ENCODE data around the gene SLC19A1. TPM values are rescaled to one million over a fixed set of nuclear protein-coding genes. Genes with fewer than 3 reads are reported as not detected.

SLC19A1 gene
- 36.5 TPM for polyA plus RNA-seq (2012; ENCODE audit: insufficient read depth, insufficient read length)

DNA sequence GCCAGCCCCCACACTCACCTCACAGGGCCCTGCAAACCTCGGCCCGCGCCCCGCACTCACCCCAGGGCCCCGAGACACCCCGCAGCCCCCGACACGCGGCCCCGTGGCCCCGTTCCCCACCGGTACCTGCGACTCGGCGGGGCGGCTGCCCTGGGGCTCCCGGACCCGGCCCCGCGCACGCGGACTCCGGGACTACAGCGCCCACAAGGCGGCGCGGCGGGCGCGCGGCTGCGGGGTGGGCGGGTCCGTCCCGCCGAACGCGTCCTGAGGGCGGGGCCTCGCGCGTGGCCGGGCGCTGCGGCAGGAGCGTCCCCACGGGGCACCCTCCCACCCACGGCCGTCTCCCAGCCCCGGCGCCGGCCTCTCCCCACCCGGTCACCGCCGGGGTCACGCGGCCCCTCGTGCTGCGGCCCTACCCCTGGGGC lies at the start of gene SLC19A1:
TSS of gene SLC19A1 (minus strand) at position 199 of the 425 bp plus-strand sequence. CDS start 4,481 bp downstream, outside the sequence.
- peak within 1 kb of the TSS; percentile 89 for H3K4me3 ChIP-seq (ENCODE audit: low read length)
- peak; percentile 45 for DNase-seq (ENCODE audit: low read depth, low spot score)

GRCh38 chr21:45591619-45592207 lies 49.5 kb upstream of the SLC19A1 start:
- no peak overlapping the region for H3K4me3 ChIP-seq (ENCODE audit: low read length)
- DNase-seq (ENCODE audit: low read depth, low spot score), result no peak

DNA sequence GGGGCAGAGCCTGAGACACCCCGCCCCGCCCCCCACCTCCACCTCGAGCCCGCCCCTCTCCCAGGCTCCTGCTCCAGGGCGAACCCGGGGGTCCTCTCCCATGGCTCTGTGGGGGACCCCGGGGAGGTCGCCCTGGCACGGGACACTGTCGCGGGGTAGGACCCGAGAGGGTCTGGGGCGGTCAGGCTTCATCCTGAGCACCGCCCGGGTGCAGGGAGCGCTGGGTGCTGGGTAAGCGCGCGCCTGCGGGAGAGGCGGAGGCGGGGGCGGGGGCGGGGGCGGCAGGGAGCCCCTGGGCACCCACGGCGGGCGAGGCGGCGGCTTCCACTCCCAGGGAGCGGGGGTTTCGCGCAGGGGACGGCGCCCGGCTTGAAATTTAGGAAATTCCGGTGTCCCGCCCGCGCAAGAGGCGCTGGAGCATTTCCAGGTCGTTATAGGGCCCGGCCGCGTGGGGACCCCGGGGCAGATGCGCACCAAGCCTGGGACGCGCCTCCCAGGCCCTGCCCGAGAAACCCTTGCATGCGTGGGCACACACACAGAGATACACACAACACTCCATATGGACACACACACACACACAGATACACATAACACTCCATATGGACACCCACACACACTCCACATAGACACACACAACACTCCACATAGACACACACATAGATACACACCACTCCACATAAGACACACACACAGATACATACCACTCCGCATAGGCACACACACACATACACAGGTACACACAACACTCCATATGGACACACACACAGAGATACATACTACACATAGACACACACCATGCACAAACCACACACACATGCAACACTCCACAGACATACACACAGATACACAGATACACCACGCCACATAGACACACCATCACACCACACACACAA lies 48.7 kb upstream of the SLC19A1 start:
- no peak for DNase-seq (ENCODE audit: low read depth, low spot score)
- no peak overlapping the region for H3K4me3 ChIP-seq (ENCODE audit: low read length)

GRCh38 chr21:45590246-45590725 lies 48.0 kb upstream of the SLC19A1 start:
- no peak overlapping the region for H3K4me3 ChIP-seq (ENCODE audit: low read length)
- no peak for DNase-seq (ENCODE audit: low read depth, low spot score)

GRCh38 chr21:45589686-45590245 lies 47.5 kb upstream of the SLC19A1 start:
- no peak overlapping the region for H3K4me3 ChIP-seq (ENCODE audit: low read length)
- DNase-seq (ENCODE audit: low read depth, low spot score), result no peak

DNA sequence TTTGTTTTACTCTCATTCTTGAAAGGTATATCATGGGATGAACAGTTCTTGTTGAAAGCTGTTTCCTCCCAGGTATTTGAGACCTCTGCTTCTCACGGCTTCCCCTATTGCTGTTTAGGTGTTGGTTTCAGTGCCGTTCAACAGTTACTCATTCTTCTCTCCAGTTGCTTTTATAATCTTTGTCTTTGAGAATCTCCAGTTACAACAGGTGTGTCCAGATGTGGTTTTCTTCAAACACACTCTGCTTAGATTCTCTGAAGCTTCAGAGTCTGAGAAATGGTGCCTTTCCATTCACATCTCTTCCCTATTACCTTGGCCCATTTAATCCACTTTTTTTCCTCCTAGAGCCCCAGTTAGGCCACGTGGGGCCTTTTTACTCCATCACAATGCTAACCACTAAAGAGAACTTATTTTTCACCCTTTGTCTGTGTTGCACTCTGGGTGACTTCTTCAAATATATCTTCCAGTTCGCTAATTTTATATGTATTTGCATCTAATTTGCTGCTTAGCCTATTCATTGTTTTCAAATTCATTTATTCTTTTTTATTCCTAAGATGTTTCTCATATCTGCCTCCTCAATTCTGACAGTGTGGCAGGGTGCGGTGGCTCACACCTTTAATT lies 46.7 kb upstream of the SLC19A1 start:
- DNase-seq (ENCODE audit: low read depth, low spot score), result peak; percentile 91
- no peak overlapping the region for H3K4me3 ChIP-seq (ENCODE audit: low read length)

DNA sequence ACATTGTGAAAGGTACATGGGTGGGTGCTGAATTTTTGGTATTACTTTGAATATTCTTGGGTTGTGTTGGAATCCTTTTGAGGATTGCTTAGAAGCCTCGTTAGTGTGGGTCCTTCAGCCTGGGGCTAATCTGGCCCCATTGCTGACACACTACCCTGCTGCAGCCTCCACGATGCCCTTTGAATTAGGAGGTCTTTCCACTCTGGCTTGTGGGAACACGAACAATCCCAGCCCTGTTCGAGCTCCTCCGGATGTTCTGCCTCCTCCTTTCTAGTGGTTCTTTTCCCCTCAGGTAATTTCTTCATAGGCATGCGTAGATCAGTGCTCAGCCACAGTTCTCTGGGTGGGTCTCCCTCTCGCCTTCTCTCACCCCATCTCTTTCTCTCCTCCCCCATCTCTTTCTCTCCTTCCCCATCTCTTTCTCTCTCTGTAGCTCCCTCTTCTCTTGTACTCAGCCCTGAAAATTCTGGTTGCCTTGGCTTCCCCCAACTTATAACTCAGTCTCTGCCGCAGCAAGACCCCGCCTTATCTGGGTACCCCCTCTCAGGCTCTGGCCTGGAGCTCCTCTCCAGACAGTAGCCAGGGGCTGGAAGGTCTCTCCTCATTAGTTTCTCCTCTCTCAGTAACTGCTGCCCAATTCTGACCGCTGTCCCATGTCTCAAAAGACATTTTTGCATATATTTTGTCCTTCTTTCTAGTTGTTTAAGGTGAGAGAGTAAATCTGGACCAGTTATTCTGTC lies 46.0 kb upstream of the SLC19A1 start:
- no peak overlapping the region for H3K4me3 ChIP-seq (ENCODE audit: low read length)

DNA sequence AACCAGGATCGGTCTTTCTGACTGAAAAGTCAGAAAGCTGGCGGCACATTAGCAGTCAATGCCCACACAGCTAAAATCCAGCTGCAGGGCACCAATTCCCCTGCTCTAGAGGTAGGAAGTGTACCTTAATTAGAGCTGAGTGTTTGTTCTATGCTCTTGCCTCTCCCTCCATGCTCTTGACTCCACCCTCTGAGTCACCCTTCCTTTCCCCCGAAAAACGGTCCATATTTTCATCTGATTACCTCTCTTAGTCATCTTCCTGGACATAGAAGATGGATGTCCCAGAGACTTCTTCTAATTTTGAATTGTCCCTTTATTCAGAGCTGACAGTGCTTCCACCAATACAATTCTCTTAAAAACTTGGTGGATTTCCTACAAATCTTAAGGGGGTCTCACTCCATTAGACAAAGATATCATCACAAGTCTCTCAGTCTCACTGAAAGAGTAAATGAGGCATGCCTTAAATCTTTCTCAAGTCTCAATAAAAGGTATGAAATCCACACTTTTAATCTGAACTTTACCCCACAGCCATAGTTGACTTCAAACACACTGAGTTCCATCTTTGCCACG lies 44.1 kb upstream of the SLC19A1 start:
- DNase-seq (ENCODE audit: low read depth, low spot score), result no peak
- no peak overlapping the region for H3K4me3 ChIP-seq (ENCODE audit: low read length)

More for the DNA sequence above, 46.0 kb upstream of the SLC19A1 start:
- no peak for DNase-seq (ENCODE audit: low read depth, low spot score)

GRCh38 chr21:45584786-45585185 lies 42.5 kb upstream of the SLC19A1 start:
- H3K4me3 ChIP-seq (ENCODE audit: low read length), result no peak overlapping the region
- DNase-seq (ENCODE audit: low read depth, low spot score), result no peak

DNA sequence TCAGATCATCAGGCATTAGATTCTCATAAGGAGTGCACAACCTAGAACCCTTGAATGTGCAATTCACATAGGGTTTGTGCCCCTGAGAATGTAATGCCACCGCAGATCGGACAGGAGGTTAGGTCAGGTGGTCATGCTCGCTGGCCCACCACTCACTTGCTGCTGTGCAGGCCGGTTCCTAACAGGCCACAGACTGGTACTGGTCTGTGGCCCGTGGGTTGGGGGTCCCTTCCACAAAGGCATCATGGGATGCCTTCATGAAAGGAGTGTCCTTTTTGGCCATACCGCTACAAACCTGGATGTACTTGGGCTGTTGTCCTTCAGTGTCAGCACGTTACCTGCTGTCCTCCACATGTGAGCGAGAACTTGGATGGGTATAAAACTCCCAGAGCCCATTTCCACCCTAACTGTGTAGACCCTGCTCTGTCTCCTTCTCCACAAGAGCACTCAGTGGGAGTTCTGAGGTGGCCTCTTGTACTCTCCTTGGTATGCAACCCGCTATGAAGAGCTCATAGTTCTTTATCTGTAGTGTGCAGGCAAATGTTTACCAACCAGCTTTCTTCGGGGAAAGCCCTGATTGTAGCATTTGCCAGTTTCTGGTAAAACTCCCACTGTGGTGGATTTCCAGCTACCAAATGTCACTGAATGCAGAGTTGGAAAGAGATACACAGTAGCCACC lies 41.7 kb upstream of the SLC19A1 start:
- H3K4me3 ChIP-seq (ENCODE audit: low read length), result no peak overlapping the region
- DNase-seq (ENCODE audit: low read depth, low spot score), result no peak

DNA sequence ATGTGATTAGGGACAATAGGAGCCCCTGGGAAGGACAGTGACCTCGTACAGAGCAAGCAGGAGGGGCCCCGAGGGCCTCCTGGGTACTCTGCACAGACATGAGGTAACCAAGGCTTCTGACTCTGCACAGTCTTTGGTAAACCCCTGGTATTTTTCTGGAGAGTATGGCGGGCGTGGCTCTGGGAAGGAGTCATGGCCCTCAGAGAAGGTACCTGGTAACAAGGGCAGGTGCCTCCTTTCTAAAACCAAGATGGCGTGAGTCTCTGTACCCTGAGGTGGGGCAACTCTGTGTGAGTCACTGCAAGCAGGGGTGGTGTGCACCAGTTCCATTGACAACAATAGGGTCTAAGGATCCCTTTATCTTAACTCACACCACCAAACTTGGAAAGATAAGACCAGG lies 39.9 kb upstream of the SLC19A1 start:
- H3K4me3 ChIP-seq (ENCODE audit: low read length), result no peak overlapping the region
- DNase-seq (ENCODE audit: low read depth, low spot score), result no peak

DNA sequence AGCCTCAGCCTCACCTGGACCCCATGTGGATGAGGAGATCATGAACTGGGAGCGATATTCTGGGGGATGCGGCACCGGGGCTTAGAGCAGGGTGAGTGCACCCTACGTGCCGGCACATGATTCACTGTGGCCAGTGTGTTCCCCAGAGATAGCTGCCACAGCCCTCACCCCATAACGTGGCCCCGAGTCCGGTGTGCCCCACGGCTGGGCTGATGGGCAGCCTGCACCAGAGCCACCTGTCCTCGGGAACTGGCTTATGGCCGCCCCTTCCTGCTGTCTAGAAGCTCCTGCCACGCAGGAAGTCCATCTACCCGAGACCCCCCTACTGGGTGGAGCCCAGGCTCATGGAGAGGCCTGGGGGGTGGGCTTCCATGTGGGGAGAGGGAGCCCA lies 39.1 kb upstream of the SLC19A1 start:
- H3K4me3 ChIP-seq (ENCODE audit: low read length), result no peak overlapping the region
- no peak for DNase-seq (ENCODE audit: low read depth, low spot score)

GRCh38 chr21:45580576-45581321 lies 38.5 kb upstream of the SLC19A1 start:
- H3K4me3 ChIP-seq (ENCODE audit: low read length), result no peak overlapping the region
- no peak for DNase-seq (ENCODE audit: low read depth, low spot score)

DNA sequence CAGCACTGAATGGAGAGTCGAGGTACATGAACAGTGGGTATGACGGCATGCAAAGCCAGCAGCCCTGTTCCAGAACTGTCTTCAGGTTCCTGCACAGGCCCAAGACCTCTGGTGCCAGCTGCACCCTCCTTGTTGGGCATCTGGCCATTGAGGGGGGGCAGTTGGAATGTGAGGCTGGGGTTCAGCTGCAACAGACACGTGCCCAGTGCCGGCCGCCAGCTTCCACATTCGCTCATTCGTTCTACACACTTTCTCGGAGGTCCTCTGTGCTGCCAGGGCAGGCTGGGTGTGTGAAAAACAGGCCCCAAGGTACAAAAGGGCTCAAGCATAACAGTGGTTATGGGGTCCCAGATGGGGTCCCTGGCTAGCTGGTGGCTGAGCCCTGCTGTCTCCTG lies 37.9 kb upstream of the SLC19A1 start:
- DNase-seq (ENCODE audit: low read depth, low spot score), result no peak
- no peak overlapping the region for H3K4me3 ChIP-seq (ENCODE audit: low read length)

- no peak overlapping the region for H3K4me3 ChIP-seq (ENCODE audit: low read length)
- DNase-seq (ENCODE audit: low read depth, low spot score), result no peak
Observed at GRCh38 chr21:45579383-45580180, 37.3 kb upstream of the SLC19A1 start.

DNA sequence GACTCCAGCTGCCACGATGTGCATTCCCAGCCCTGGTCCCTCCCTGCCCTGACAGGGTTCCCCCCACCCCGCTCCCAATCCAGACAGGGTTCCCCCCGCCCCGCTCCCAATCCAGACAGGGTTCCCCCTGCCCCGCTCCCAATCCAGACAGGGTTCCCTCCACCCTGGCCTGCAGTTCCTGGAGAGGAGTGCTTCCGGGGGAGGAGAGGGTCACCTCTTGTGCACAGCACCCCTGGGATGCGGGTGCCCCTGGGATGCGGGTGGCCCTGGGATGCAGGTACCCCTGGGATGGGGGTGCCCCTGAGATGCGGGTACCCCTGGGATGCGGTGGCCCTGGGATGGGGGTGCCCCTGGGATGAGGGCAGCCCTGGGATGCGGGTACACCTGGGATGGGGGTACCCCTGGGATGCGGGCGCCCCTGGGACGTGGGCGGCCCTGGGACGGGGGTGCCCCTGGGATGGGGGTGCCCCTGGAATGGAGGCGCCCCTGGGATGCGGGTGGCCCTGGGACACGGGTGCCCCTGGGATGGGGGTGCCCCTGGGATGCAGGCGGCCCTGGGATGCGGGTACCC lies 36.7 kb upstream of the SLC19A1 start:
- no peak overlapping the region for H3K4me3 ChIP-seq (ENCODE audit: low read length)
- no peak for DNase-seq (ENCODE audit: low read depth, low spot score)

Data from Jurkat, Clone E6-1 (cell line).